ENCODE results near the gene DYNLT4.
"Not testable (repeated sequence)": the region's sequence is repeated elsewhere in the genome, so short reads cannot be mapped to it uniquely, and the experiment has no call there.

Gene DYNLT4

GRCh38 chr1:44805311-44806024, 1.7 kb downstream of the DYNLT4 start:
- peaks cover 22% of the 10 kb centered on the region for H3K36me3 ChIP-seq (ENCODE audit: insufficient read depth, low read length)

GRCh38 chr1:44803312-44804095, 3.6 kb downstream of the DYNLT4 start:
- no peak overlapping the region for H3K4me3 ChIP-seq (ENCODE audit: low read depth in 1 of 2, low read length in 2 of 2)
- no peaks in the 10 kb centered on the region for H3K27me3 ChIP-seq (ENCODE audit: control insufficient read depth in 1 of 2, insufficient read depth in 2 of 2, low read length in 2 of 2)
- peaks cover 22% of the 10 kb centered on the region for H3K36me3 ChIP-seq (ENCODE audit: insufficient read depth, low read length)
- no peaks in the 10 kb centered on the region for H3K9me3 ChIP-seq (ENCODE audit: low read length)
- H3K9ac ChIP-seq (ENCODE audit: low read length): no peak overlapping the region
- peaks cover 38% of the 10 kb centered on the region for H3K4me1 ChIP-seq (ENCODE audit: insufficient read depth, low read length)
- no peak overlapping the region for H3K27ac ChIP-seq (ENCODE audit: low read depth, low read length)

More at GRCh38 chr1:44805311-44806024, 1.7 kb downstream of the DYNLT4 start:
- Histone ChIP-seq H3K4me3 (ENCODE audit: low read depth in 1 of 2, low read length in 2 of 2) (no peak overlapping the region), H3K27me3 (ENCODE audit: control insufficient read depth in 1 of 2, insufficient read depth in 2 of 2, low read length in 2 of 2) (no peaks in the 10 kb centered on the region), H3K9ac (ENCODE audit: low read length) (no peak overlapping the region), H3K9me3 (ENCODE audit: low read length) (no peaks in the 10 kb centered on the region), H3K27ac (ENCODE audit: low read depth, low read length) (no peak overlapping the region), H3K4me1 (ENCODE audit: insufficient read depth, low read length) (peaks cover 54% of the 10 kb centered on the region)

- Histone ChIP-seq H3K27me3 (ENCODE audit: control insufficient read depth in 1 of 2, insufficient read depth in 2 of 2, low read length in 2 of 2) (no peaks in the 10 kb centered on the region), H3K36me3 (ENCODE audit: insufficient read depth, low read length) (peaks cover 22% of the 10 kb centered on the region), H3K4me3 (ENCODE audit: low read depth in 1 of 2, low read length in 2 of 2) (no peak overlapping the region), H3K9ac (ENCODE audit: low read length) (no peak overlapping the region), H3K27ac (ENCODE audit: low read depth, low read length) (peak overlapping the region; percentile 23), H3K9me3 (ENCODE audit: low read length) (no peaks in the 10 kb centered on the region), H3K4me1 (ENCODE audit: insufficient read depth, low read length) (peaks cover 33% of the 10 kb centered on the region)
These were observed 4.2 kb downstream of the DYNLT4 start for GRCh38 chr1:44803062-44803311.

- Histone ChIP-seq H3K9ac (ENCODE audit: low read length) (no peak overlapping the region), H3K4me1 (ENCODE audit: insufficient read depth, low read length) (peaks cover 28% of the 10 kb centered on the region), H3K9me3 (ENCODE audit: low read length) (no peaks in the 10 kb centered on the region), H3K27me3 (ENCODE audit: control insufficient read depth in 1 of 2, insufficient read depth in 2 of 2, low read length in 2 of 2) (no peaks in the 10 kb centered on the region), H3K36me3 (ENCODE audit: insufficient read depth, low read length) (peaks cover 22% of the 10 kb centered on the region), H3K27ac (ENCODE audit: low read depth, low read length) (peak overlapping the region; percentile 23), H3K4me3 (ENCODE audit: low read depth in 1 of 2, low read length in 2 of 2) (peak overlapping the region in 1 of 2 donors; percentile 21)
These were observed 4.7 kb downstream of the DYNLT4 start for GRCh38 chr1:44802306-44803061.

GRCh38 chr1:44801491-44802305, 5.5 kb downstream of the DYNLT4 start:
- no peaks in the 10 kb centered on the region for H3K9me3 ChIP-seq (ENCODE audit: low read length)
- no peak overlapping the region for H3K9ac ChIP-seq (ENCODE audit: low read length)
- H3K4me1 ChIP-seq (ENCODE audit: insufficient read depth, low read length): peaks cover 20% of the 10 kb centered on the region
- peak overlapping the region; percentile 21 to 32 for H3K4me3 ChIP-seq (ENCODE audit: low read depth in 1 of 2, low read length in 2 of 2)
- H3K27ac ChIP-seq (ENCODE audit: low read depth, low read length): peak overlapping the region; percentile 42
- peaks cover 22% of the 10 kb centered on the region for H3K36me3 ChIP-seq (ENCODE audit: insufficient read depth, low read length)
- H3K27me3 ChIP-seq (ENCODE audit: control insufficient read depth in 1 of 2, insufficient read depth in 2 of 2, low read length in 2 of 2): no peaks in the 10 kb centered on the region

- peaks cover 14% of the 10 kb centered on the region for H3K36me3 ChIP-seq (ENCODE audit: insufficient read depth, low read length)
- H3K9ac ChIP-seq (ENCODE audit: low read length): peak within 1 kb of the TSS; percentile 33
- H3K4me1 ChIP-seq (ENCODE audit: insufficient read depth, low read length): peaks cover 15% of the 10 kb centered on the region
- H3K27me3 ChIP-seq (ENCODE audit: control insufficient read depth in 1 of 2, insufficient read depth in 2 of 2, low read length in 2 of 2): no peaks in the 10 kb centered on the region
- H3K4me3 ChIP-seq (ENCODE audit: low read depth in 1 of 2, low read length in 2 of 2): peak within 1 kb of the TSS; percentile 71 to 75
- H3K27ac ChIP-seq (ENCODE audit: low read depth, low read length): peak within 1 kb of the TSS; percentile 98
- H3K9me3 ChIP-seq (ENCODE audit: low read length): no peaks in the 10 kb centered on the region
These were observed 7.2 kb downstream of the DYNLT4 start, which contains the start of gene PLK3 for GRCh38 chr1:44799770-44800584. Gene PLK3, plus strand, starts transcription at chr1:44800377. Its CDS starts 87 bp downstream, at chr1:44800464.

GRCh38 chr1:44798481-44799365, 8.4 kb downstream of the DYNLT4 start:
- Histone ChIP-seq H3K36me3 (ENCODE audit: insufficient read depth, low read length) (peaks cover 9% of the 10 kb centered on the region), H3K9ac (ENCODE audit: low read length) (no peak overlapping the region), H3K4me3 (ENCODE audit: low read depth in 1 of 2, low read length in 2 of 2) (no peak overlapping the region), H3K4me1 (ENCODE audit: insufficient read depth, low read length) (peaks cover 15% of the 10 kb centered on the region), H3K27me3 (ENCODE audit: control insufficient read depth in 1 of 2, insufficient read depth in 2 of 2, low read length in 2 of 2) (no peaks in the 10 kb centered on the region), H3K9me3 (ENCODE audit: low read length) (no peaks in the 10 kb centered on the region), H3K27ac (ENCODE audit: low read depth, low read length) (peak overlapping the region; percentile 98)

- H3K27me3 ChIP-seq (ENCODE audit: control insufficient read depth in 1 of 2, insufficient read depth in 2 of 2, low read length in 2 of 2); H3K9ac ChIP-seq (ENCODE audit: low read length); H3K4me3 ChIP-seq (ENCODE audit: low read depth in 1 of 2, low read length in 2 of 2); H3K9me3 ChIP-seq (ENCODE audit: low read length); H3K27ac ChIP-seq (ENCODE audit: low read depth, low read length); H3K36me3 ChIP-seq (ENCODE audit: insufficient read depth, low read length): not testable (repeated sequence)
- H3K4me1 ChIP-seq (ENCODE audit: insufficient read depth, low read length): peaks cover 15% of the 10 kb centered on the region
These were observed 9.3 kb downstream of the DYNLT4 start for GRCh38 chr1:44797886-44798285.

- no peaks in the 10 kb centered on the region for H3K27me3 ChIP-seq (ENCODE audit: control insufficient read depth in 1 of 2, insufficient read depth in 2 of 2, low read length in 2 of 2)
- H3K9me3 ChIP-seq (ENCODE audit: low read length): no peaks in the 10 kb centered on the region
- H3K36me3 ChIP-seq (ENCODE audit: insufficient read depth, low read length): no peaks in the 10 kb centered on the region
- H3K4me3 ChIP-seq (ENCODE audit: low read depth in 1 of 2, low read length in 2 of 2): no peak overlapping the region
- H3K27ac ChIP-seq (ENCODE audit: low read depth, low read length): no peak overlapping the region
- no peaks in the 10 kb centered on the region for H3K4me1 ChIP-seq (ENCODE audit: insufficient read depth, low read length)
- no peak overlapping the region for H3K9ac ChIP-seq (ENCODE audit: low read length)
These were observed 14.2 kb downstream of the DYNLT4 start for GRCh38 chr1:44792736-44793502.

Measured in muscle layer of colon (tissue), 2 donors.